ENCODE measurements around the gene CACNA1C. TPM values are rescaled to one million over a fixed set of nuclear protein-coding genes. Genes with fewer than 3 reads are reported as not detected.

The CACNA1C gene
- total and polyA plus RNA-seq, 2 of the 4 experiments (the other 2 are of a cell fraction) = 1.6 to 2.6 TPM

- TF ChIP-seq CHD1 (IDR thresholded peaks at IDR 0.05; ENCODE audit: low read depth, low read length) = no peak
- TF ChIP-seq CTCF (conservative IDR thresholded peaks at IDR 0.05; ENCODE audit: low read depth, low read length) = no peak; the same call in 1 of the 2 replicates
- TF ChIP-seq USF2 (IDR thresholded peaks at IDR 0.05; ENCODE audit: low read depth, low read length) = no peak
- no peak for TF ChIP-seq MAZ (IDR thresholded peaks at IDR 0.05; ENCODE audit: borderline replicate concordance, low read depth, low read length)
- no peak for TF ChIP-seq SMC3 (IDR thresholded peaks at IDR 0.05; ENCODE audit: low read depth, low read length)
- no peak for TF ChIP-seq MAFK (IDR thresholded peaks at IDR 0.05; ENCODE audit: low read depth, low read length)
- no peak for TF ChIP-seq RCOR1 (IDR thresholded peaks at IDR 0.05; ENCODE audit: insufficient replicate concordance, low read length)
- no peak for TF ChIP-seq FOS (IDR thresholded peaks at IDR 0.05; ENCODE audit: low read depth, low read length)
- no peak for TF ChIP-seq RFX5 (IDR thresholded peaks at IDR 0.05; ENCODE audit: low read depth, low read length)
- no peak for TF ChIP-seq BHLHE40 (IDR thresholded peaks at IDR 0.05; ENCODE audit: low read depth, low read length)
- TF ChIP-seq CEBPB (IDR thresholded peaks at IDR 0.05; ENCODE audit: low read depth, low read length) = no peak
- TF ChIP-seq POLR2A (IDR thresholded peaks at IDR 0.05; ENCODE audit: low read depth, low read length) = no peak
- TF ChIP-seq NFE2L2 (IDR thresholded peaks at IDR 0.05; ENCODE audit: low read depth, low read length) = no peak
- no peak for TF ChIP-seq MXI1 (IDR thresholded peaks at IDR 0.05; ENCODE audit: borderline replicate concordance, low read depth, low read length)
- TF ChIP-seq ELK1 (IDR thresholded peaks at IDR 0.05; ENCODE audit: borderline replicate concordance, low read depth, low read length) = no peak
- no peak for TF ChIP-seq RAD21 (IDR thresholded peaks at IDR 0.05; ENCODE audit: low read length)
- DNase-seq (no peak), ATAC-seq (ENCODE audit: low read depth) (no peak)
- H3K27ac ChIP-seq (ENCODE audit: insufficient read depth, low read length) = no peak overlapping the region
- H2BK5ac ChIP-seq (ENCODE audit: low read depth, low read length, poor library complexity, severe bottlenecking) = no peak overlapping the region
- ChIA-PET POLR2A (ENCODE audit: unreplicated experiment) (no interaction called here), CTCF (no interaction called here)
- H3K9me3 ChIP-seq (ENCODE audit: control insufficient read depth, insufficient read depth, low read length) = no peaks in the 10 kb centered on the region
- no peak overlapping the region for H3K4me2 ChIP-seq (ENCODE audit: low read depth, low read length)
- no peak overlapping the region; the same call in 1 of the 2 replicates for H3K18ac ChIP-seq (ENCODE audit: low read depth, low read length)
- H3K9ac ChIP-seq (ENCODE audit: low read depth, low read length) = no peak overlapping the region
- 0 out of 2 replicates have a peak overlapping the region, but pooled peaks have one; percentile 31 for H2AK5ac ChIP-seq (ENCODE audit: low read depth, low read length)
- H3K14ac ChIP-seq (replicated peaks; ENCODE audit: low read depth, low read length) = no peak overlapping the region
- in situ Hi-C loops (cut with MboI; ENCODE audit: low sequenced_read_pairs) (no loop called here), intact Hi-C loops (cut with micrococcal nuclease) (no loop called here), dilution Hi-C loops (cut with HindIII; ENCODE audit: low sequenced_read_pairs, unreplicated experiment) (no loop called here)
- H3K4ac ChIP-seq (ENCODE audit: low read depth, low read length) = no peak overlapping the region
- H3K23ac ChIP-seq (ENCODE audit: low read depth, low read length) = no peak overlapping the region
- no peaks in the 10 kb centered on the region for H3K36me3 ChIP-seq (ENCODE audit: control insufficient read depth, insufficient read depth, low read length)
- no peaks in the 10 kb centered on the region for H3K27me3 ChIP-seq (ENCODE audit: control insufficient read depth, insufficient read depth, low read length)
- no peak overlapping the region for H3K4me3 ChIP-seq (ENCODE audit: insufficient read depth, low read depth, low read length)
- H2BK120ac ChIP-seq (ENCODE audit: low read depth, low read length) = no peak overlapping the region
- WGBS, 2 experiments (ENCODE audit: extremely low coverage in 2 of 2, insufficient read length in 1 of 2) = no CpG with 5 or more reads among the region's 1 CpG
- no peak overlapping the region for H3K56ac ChIP-seq (ENCODE audit: extremely low read depth, insufficient read depth, low read length)
- no TSS peak for BruUV-seq (replicated peaks)
- H4K20me1 ChIP-seq (ENCODE audit: insufficient read depth, low read length) = peaks cover 3% of the 10 kb centered on the region; the same call in 1 of the 2 replicates
- 0 out of 3 replicates have a peak overlapping the region, but pooled peaks have one; percentile 13 for H2BK15ac ChIP-seq (ENCODE audit: low read depth, low read length)
- H3K9me1 ChIP-seq (ENCODE audit: insufficient read depth, low read length) = peaks cover 12% of the 10 kb centered on the region
- no peak overlapping the region for H2BK20ac ChIP-seq (ENCODE audit: low read depth, low read length)
- no peak overlapping the region for H2AFZ ChIP-seq (replicated peaks; ENCODE audit: low read length, poor library complexity)
- H2AK9ac ChIP-seq (replicated peaks; ENCODE audit: low read depth, low read length, poor library complexity) = no peak overlapping the region
- peaks cover 4 to 21% of the 10 kb centered on the region in 2 experiments; a peak in 3 of 4 replicates for H3K79me1 ChIP-seq (ENCODE audit: low read depth in 1 of 2, low read length in 2 of 2)
- H4K91ac ChIP-seq (ENCODE audit: insufficient read depth, low read depth, low read length) = no peak overlapping the region
- no peak overlapping the region for H4K5ac ChIP-seq (ENCODE audit: low read depth, low read length)
- no peak overlapping the region for H4K8ac ChIP-seq (ENCODE audit: low read depth in 2 of 2, low read length in 2 of 2)
- peaks cover 8% of the 10 kb centered on the region for H3K4me1 ChIP-seq (ENCODE audit: control insufficient read depth, insufficient read depth, low read length)
Observed at GRCh38 chr12:2083561-2083960, 30.8 kb downstream of the CACNA1C start.

All from IMR-90 (cell line).